Measurements from ENCODE around the gene C2.

GRCh38 chr6:31888276-31889258 lies 39.0 kb upstream of the C2 start:
- TF ChIP-seq EP300 (IDR thresholded peaks at IDR 0.05; ENCODE audit: borderline replicate concordance) (no peak), REST (IDR thresholded peaks at IDR 0.05; ENCODE audit: low read depth) (no peak), MAX (IDR thresholded peaks at IDR 0.05) (no peak), ZBTB7A (IDR thresholded peaks at IDR 0.05; ENCODE audit: low read depth) (peak; percentile 84), CREB1 (IDR thresholded peaks at IDR 0.05; ENCODE audit: low read depth) (no peak), RAD21 (IDR thresholded peaks at IDR 0.05; ENCODE audit: low read depth) (peak; percentile 51), EGR1 (IDR thresholded peaks at IDR 0.05) (no peak)
